SJCRH30 (cell line): Measurements from ENCODE around the gene FAM163A. TPM values are rescaled to one million over a fixed set of nuclear protein-coding genes. Genes with fewer than 3 reads are reported as not detected.
"Not testable (repeated sequence)": the region's sequence is repeated elsewhere in the genome, so short reads cannot be mapped to it uniquely, and the experiment has no call there.

Experiments used
- DNase-seq, 2 experiments: peaks; one replicate each; pipeline ENCODE4 v3.0.0-alpha.2; 2015 to 2020
- H3K27ac ChIP-seq: fragments of 250-450 bp; sonication (Bioruptor Pico); 2 replicates; pipeline ENCODE4 v1.5.1; 2020; ENCODE audit warnings: mild to moderate bottlenecking, moderate library complexity
- H3K27me3 ChIP-seq: fragments of 250-450 bp; sonication (Bioruptor Pico); 2 replicates; pipeline ENCODE4 v1.5.1; 2020; ENCODE audit warnings: mild to moderate bottlenecking, moderate library complexity
- H3K36me3 ChIP-seq: fragments of 250-450 bp; sonication (Bioruptor Pico); 2 replicates; pipeline ENCODE4 v1.5.1; 2020; ENCODE audit warnings: mild to moderate bottlenecking, moderate library complexity
- H3K4me1 ChIP-seq: fragments of 250-450 bp; sonication (Bioruptor Pico); 2 replicates; pipeline ENCODE4 v1.5.1; 2020; ENCODE audit warnings: mild to moderate bottlenecking, moderate library complexity
- H3K4me3 ChIP-seq: fragments of 250-450 bp; sonication (Bioruptor Pico); 2 replicates; pipeline ENCODE4 v1.5.1; 2020; ENCODE audit warnings: mild to moderate bottlenecking, moderate library complexity
- H3K9me3 ChIP-seq: fragments of 250-450 bp; sonication (Bioruptor Pico); replicated peaks from 2 replicates; pipeline ENCODE4 v1.5.1; 2020; ENCODE audit warnings: mild to moderate bottlenecking, moderate library complexity
- total RNA-seq: library from RNA; depleted of rRNA; stranded (reverse); fragments of >200 nt; shearing (Covaris generic); gene quantifications from 2 replicates; pipeline ENCODE4 v1.2.3, GENCODE V29; 2014; rRNA removed

FAM163A gene
- not detected in 2 replicates for total RNA-seq

DNA sequence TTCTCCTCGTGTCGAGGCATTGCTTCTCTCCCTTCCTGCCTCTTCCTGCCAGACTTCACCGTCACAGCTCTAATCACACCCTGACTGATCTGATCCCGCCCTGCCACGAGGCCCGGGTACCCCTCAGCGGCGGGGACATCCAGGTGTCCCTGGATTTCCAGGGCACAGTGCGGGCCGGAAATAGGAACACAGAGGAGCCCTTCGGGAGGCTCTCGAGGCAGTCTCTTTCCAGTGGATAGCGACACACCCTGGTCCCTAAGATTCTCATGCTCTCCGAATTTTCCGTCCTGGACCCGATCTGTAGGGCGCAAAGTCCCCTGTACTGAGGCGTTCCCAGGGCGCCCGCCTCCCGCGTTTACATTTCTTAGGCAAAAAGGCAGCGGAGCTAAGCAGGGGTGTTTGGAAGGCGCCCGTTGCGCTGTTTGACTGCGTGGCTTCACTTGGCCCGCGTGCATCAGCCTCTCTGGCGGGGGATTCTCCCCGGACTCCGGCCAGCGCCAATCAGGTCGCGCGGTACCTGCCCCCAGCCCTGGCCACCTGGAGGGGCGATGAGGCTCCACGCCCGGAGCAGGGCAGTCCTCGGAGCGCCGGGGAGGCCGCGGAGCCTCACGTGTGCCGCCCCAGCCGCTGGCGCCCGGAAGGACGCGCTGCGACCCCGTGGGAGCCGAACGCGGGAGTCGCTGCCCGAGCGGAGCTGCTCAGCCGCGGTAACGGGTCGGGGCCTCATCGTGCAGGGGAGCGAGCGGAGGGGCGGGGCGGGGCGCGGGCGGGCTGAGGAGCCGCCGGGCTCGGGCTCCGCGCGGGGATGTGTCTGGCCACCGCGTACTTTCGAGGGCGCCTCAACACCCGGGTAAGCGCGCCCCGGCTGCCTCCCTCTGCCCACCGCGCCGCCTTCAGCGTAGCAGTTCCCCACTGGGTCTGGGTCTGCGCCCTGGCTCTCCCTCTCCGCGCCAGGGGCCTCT, at the start of gene FAM163A:
FAM163A (plus strand) TSS at position 575 of the 962 bp plus-strand sequence. CDS start 69,807 bp downstream, outside the sequence.
- no peaks in the 10 kb centered on the region for H3K36me3 ChIP-seq
- H3K27ac ChIP-seq = no peak within 1 kb of the TSS
- H3K9me3 ChIP-seq = no peaks in the 10 kb centered on the region
- H3K27me3 ChIP-seq = no peaks in the 10 kb centered on the region
- no peaks in the 10 kb centered on the region for H3K4me1 ChIP-seq
- H3K4me3 ChIP-seq = peak within 1 kb of the TSS; percentile 13; the same call in 1 of the 2 replicates
- no peak for DNase-seq

DNA sequence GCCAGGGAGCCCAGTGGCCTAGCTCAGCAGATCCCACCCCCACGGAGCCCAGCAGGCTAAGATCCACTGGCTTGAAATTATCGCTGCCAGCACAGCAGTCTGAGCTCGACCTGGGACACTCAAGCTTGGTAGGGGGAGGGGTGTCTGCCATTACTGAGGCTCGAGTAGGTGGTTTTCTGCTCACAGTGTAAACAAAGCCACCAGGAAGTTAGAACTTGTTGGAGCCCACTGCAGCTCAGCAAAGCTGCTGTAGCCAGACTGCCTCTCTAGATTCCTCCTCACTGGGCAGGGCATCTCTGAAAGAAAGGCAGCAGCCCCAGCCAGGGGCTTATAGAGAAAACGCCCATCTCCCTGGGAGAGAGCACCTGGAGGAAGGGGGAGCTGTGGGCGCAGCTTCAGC, 48.6 kb upstream of the FAM163A start:
- not testable (repeated sequence) for H3K9me3 ChIP-seq, H3K4me3 ChIP-seq, H3K27ac ChIP-seq, H3K27me3 ChIP-seq, DNase-seq, H3K36me3 ChIP-seq, H3K4me1 ChIP-seq

DNA sequence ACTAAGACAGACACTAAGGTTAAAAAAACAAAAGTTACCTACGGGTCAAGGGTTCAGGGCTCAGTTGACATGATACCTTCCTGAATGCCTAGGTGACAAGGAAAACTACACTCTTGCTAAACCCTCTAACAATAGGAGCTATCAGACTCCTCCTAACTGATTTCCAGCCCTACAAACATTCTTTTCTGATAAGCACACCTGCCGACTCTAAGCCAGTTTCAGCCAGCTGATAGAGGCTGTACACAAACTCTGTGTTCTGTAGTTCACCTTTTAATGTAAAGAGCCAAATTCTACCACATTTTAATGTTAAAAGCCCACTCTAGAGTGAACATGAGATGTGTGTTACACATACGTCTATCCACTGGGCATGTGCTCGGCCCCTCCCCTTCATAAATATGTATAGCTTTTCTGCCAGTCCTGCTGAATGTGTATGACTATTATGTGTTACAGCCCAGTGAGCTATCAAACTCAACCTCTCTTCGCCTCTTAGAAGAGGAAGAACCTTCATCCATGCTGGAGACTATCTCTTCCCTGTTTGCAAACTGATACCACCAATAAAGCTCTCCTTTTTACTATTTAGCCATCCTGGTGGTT, 40.0 kb upstream of the FAM163A start:
- no peak for DNase-seq
- Histone ChIP-seq H3K9me3 (no peaks in the 10 kb centered on the region), H3K27ac (no peak overlapping the region), H3K27me3 (no peaks in the 10 kb centered on the region; the same call in 1 of the 2 replicates), H3K4me3 (no peak overlapping the region), H3K4me1 (no peaks in the 10 kb centered on the region), H3K36me3 (no peaks in the 10 kb centered on the region)

DNA sequence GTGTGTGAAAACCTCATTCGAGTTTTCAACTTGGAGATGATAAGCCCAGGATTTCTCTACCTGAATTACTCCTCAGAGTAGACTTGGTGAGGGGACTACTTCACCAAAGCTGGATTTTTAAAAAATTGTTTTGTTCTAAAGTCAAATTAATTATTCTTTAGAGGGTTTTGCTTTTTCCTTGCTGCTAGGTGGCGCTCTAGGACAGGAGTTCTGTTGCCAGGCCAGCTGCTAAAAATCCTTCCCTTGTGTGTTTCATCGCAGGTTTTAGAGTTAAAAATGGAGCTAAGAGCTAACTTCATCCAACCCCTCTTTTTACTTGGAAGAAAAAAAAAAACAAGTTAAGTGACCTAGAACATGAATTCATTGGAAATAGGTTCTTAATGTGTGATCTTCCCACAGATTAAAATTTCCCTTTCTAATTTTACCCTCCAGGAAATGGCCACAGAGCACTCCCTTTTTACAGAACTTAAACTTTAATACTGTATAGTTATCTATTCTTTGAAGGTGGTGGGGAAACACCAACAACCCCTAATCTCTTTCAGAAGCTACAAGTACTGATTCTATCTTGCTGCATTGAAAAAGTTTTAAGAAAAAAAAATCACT, 36.7 kb upstream of the FAM163A start:
- Histone ChIP-seq H3K36me3 (no peaks in the 10 kb centered on the region), H3K4me1 (peaks cover 3% of the 10 kb centered on the region; the same call in 1 of the 2 replicates), H3K4me3 (no peak overlapping the region), H3K9me3 (no peaks in the 10 kb centered on the region), H3K27ac (no peak overlapping the region), H3K27me3 (no peaks in the 10 kb centered on the region; the same call in 1 of the 2 replicates)
- DNase-seq = peak; percentile 40 to 77

DNA sequence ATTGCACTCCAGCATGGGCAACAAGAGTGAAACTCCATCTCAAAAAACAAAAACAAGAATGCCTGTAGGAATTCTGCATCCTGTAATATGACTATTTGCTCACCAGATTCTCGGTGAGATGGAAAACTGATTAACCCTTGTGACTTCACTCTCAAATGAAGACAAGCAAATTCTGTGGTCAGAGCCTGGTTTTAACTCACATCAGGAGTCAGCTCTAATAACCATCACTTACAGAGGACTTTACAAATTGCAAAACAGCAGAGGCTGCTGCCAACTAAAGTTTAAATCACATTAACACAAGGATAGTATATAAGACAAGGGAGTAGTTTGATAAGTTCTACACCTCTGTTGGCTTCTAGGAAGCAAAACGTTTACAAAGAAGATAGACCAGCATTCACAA, 35.7 kb upstream of the FAM163A start:
- H3K27me3 ChIP-seq = no peaks in the 10 kb centered on the region; the same call in 1 of the 2 replicates
- no peak for DNase-seq
- H3K36me3 ChIP-seq = no peaks in the 10 kb centered on the region
- H3K4me1 ChIP-seq = peaks cover 3% of the 10 kb centered on the region; the same call in 1 of the 2 replicates
- H3K27ac ChIP-seq = no peak overlapping the region
- H3K9me3 ChIP-seq = no peaks in the 10 kb centered on the region
- H3K4me3 ChIP-seq = no peak overlapping the region

DNA sequence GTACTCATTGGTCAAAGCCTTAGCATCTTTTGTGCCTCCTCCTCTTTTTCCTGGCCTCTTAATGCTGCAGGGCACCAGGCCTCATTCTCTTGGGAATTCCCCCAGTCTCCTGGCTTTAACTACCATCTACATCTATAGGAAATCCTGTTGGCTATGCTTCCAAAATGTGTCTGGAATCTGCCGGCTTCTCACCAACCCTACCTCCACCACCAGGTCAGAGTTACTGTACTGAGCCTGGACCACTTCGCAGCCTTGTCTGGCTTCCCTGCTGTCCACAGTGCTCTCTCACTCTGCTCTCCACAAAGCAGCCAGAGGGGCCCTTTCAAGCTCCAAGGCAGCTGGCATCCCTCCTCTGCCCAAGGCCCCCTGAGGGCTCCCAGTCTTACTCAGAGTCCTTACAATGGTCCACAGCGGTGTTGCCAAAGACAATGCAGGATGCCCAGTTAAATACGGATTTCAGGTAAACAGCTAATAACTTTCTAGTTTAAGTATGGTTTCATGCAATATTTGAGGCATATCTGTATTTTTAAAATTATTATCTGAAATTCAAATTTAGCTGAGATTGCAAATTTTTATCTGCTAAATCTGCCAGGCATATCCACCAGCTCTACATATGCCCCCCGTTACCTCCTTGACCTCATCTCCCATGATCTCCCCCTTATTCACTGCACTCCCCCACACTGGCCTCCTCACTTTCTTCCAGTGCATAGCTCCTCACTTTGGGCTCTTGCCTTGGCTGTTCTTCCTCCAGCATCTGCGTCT, 34.5 kb upstream of the FAM163A start:
- Histone ChIP-seq H3K27ac (no peak overlapping the region), H3K4me3 (no peak overlapping the region), H3K36me3 (no peaks in the 10 kb centered on the region), H3K27me3 (no peaks in the 10 kb centered on the region), H3K4me1 (peaks cover 3% of the 10 kb centered on the region; the same call in 1 of the 2 replicates), H3K9me3 (no peaks in the 10 kb centered on the region)
- DNase-seq = no peak

DNA sequence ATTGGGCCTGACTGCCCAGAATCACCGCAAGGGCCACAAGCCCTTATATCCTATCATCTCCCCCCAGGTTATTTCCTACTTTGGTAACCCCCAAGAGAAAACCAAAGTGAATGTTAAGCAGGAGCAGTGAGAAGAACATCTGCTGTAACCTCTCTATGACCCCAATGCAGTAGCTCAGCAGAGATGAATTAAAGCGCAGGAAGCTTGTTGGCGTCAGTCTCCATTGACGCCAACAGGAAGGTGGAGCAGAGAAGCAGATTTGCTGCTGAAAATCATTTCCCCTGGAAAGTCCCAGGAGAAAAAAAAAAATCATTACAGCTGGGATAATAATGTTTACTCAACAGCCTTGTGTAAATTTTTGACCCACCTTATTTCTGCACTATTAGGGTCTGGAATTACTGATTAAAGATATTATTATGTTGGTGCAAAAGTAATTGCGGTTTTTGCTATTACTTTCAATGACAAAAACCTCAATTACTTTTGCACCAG, 33.2 kb upstream of the FAM163A start:
- Histone ChIP-seq H3K9me3 (peaks cover 7% of the 10 kb centered on the region; the same call in 1 of the 2 replicates), H3K36me3 (no peaks in the 10 kb centered on the region), H3K27me3 (no peaks in the 10 kb centered on the region), H3K4me1 (peaks cover 3% of the 10 kb centered on the region; the same call in 1 of the 2 replicates), H3K27ac (no peak overlapping the region), H3K4me3 (no peak overlapping the region)
- DNase-seq = peak; percentile 24 to 64

DNA sequence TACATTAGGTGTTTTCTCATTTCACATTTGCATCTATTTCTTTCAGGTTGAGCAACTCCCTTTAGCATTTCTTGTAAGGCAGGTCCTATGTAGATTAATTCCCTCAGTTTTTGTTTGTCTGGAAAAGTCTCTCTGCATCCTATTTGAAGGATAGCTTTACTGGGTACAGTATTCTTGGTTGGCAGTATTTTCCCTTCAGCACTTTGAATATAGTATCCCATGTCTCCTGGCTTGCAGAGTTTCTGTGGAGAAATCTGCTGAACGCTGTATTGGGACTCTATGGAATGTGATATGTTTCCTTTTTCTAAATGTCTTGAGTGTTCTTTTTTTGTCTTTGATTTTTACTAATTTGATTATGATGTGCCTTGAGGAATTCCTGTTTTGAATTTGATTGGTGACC, 28.9 kb upstream of the FAM163A start:
- Histone ChIP-seq H3K27ac (no peak overlapping the region), H3K4me1 (peaks cover 3% of the 10 kb centered on the region; the same call in 1 of the 2 replicates), H3K27me3 (no peaks in the 10 kb centered on the region), H3K9me3 (peaks cover 11% of the 10 kb centered on the region; the same call in 1 of the 2 replicates), H3K36me3 (no peaks in the 10 kb centered on the region), H3K4me3 (no peak overlapping the region)
- DNase-seq = no peak

DNA sequence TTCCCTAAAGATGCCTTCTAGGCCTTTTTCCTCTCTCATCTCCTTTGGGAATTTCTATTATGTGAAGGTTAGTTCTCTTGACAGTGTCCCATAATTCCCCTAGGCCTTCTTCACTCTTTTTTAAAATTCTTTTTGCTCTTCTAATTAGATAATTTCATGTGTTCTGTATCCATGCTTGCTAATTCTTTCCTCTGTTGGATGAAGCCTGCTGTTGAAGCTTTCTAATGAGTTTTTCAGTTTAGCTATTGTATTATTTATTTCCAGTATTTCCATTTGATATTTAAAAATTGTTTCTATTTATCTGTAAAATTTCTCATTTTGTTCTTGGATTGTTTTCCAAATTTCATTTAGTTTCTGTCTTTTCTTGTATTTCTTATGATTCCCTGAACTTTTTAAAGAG, 28.5 kb upstream of the FAM163A start:
- DNase-seq = no peak
- Histone ChIP-seq H3K4me1 (peaks cover 2% of the 10 kb centered on the region; the same call in 1 of the 2 replicates), H3K9me3 (peaks cover 11% of the 10 kb centered on the region; the same call in 1 of the 2 replicates), H3K4me3 (no peak overlapping the region), H3K36me3 (no peaks in the 10 kb centered on the region), H3K27me3 (no peaks in the 10 kb centered on the region), H3K27ac (no peak overlapping the region)

DNA sequence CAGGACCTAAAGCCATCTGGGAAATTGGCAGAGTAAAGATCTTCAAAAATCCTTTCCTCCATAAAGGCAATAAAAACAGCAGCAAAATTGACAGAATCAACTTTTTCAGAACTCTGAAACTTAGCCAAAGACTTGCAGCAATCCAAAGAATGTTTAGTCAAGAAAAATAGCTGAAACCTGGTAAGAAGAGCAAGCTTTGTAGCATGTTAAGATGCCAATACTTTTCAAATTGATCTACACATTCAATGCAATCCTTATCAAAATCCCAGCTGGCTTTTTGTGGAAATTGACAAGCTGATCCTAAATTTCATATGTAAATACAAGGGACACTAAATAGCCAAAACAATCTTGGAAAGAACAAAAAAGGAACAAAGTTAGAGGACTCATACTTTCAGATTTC, 23.8 kb upstream of the FAM163A start:
- no peak overlapping the region for H3K4me3 ChIP-seq
- H3K36me3 ChIP-seq = no peaks in the 10 kb centered on the region

DNA sequence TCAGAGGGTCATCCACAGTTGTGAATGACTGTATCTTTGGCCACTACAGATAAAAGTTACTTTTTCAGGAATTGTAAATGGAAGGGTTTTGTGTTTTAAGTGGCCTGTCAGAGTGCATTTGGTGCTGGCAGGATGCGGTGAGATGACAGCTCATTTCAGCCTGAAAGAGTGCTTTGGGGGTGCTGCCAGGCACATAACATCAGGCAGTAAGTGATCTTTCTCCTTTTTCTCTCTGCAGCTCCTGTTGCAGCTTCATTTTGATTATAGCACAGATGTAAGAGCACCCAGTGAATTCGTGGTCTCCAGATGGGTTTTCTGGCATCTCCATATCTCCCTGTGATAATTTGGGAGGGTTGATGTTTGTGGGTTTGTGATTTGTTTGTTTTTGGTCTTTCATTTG, 14.8 kb upstream of the FAM163A start:
- H3K36me3 ChIP-seq = no peaks in the 10 kb centered on the region
- H3K27ac ChIP-seq = no peak overlapping the region
- H3K4me1 ChIP-seq = no peaks in the 10 kb centered on the region
- no peak overlapping the region for H3K4me3 ChIP-seq
- DNase-seq = no peak
- H3K9me3 ChIP-seq = no peaks in the 10 kb centered on the region
- H3K27me3 ChIP-seq = no peaks in the 10 kb centered on the region

More for the DNA sequence above, 23.8 kb upstream of the FAM163A start:
- H3K27ac ChIP-seq = no peak overlapping the region
- H3K4me1 ChIP-seq = no peaks in the 10 kb centered on the region
- peaks cover 8% of the 10 kb centered on the region; the same call in 1 of the 2 replicates for H3K9me3 ChIP-seq
- no peak for DNase-seq
- H3K27me3 ChIP-seq = no peaks in the 10 kb centered on the region

DNA sequence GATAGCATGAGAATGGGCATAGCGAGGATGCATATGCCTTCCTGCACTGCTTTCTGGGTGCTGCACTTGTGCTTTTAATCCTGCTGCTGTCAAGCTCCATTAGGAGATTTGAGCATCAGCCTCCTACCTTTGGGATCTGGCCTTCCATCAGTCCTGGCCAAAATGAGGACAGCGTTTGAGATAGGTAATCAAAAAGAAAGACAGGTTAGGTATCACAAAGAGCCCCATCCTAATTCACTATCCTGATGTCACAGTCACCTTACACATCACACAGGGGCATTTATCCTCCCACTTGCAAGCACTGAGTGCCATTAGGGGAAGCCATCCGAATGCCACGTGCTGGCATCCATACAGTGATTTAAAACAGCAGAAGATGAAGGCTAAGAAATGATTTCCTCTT, 13.2 kb upstream of the FAM163A start:
- Histone ChIP-seq H3K27me3 (no peaks in the 10 kb centered on the region), H3K4me1 (no peaks in the 10 kb centered on the region), H3K4me3 (no peak overlapping the region), H3K36me3 (no peaks in the 10 kb centered on the region), H3K27ac (no peak overlapping the region), H3K9me3 (no peaks in the 10 kb centered on the region)
- no peak for DNase-seq

DNA sequence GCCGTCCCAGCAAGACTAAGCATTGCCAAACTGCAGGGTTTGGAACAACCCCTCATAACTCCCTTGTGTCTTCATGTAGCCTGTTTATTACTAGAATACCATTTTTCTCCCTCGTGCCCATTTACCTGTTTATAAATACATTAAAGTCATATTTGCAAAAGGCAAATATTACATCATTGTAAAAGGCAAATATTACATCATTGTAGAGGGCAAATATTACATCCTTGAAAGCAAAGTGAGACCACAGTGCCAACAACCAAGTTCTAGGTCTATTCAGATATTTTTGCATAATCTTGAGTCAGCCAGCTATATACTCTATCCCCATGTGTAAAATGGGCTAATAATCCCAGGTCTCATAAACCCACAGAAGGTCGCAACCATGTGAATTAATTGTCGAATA, 11.4 kb upstream of the FAM163A start:
- H3K9me3 ChIP-seq = no peaks in the 10 kb centered on the region
- H3K4me3 ChIP-seq = no peak overlapping the region
- no peak overlapping the region for H3K27ac ChIP-seq
- H3K4me1 ChIP-seq = no peaks in the 10 kb centered on the region
- DNase-seq = no peak
- H3K27me3 ChIP-seq = no peaks in the 10 kb centered on the region
- H3K36me3 ChIP-seq = no peaks in the 10 kb centered on the region

DNA sequence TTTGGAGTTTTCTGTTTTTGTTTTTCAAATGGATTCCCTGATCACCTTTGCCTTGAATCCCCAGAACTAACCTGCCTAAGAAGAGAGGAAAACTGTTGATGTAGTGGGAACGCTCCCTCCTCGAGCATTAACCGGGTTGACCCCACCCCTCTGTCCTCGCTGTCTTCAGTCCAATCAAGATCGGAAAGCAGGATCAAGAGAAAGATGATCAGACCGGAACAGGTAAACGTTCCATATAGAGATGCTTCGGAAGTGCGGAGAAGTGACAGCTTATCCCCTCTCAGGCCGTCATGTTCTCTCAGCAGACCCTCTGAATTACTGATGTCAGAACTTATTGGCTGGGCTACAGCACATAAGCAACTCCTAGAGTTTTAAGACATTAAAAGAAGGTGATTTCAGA, 800 bp upstream of the FAM163A start:
- Histone ChIP-seq H3K4me3 (no peak overlapping the region), H3K27me3 (no peaks in the 10 kb centered on the region), H3K4me1 (no peaks in the 10 kb centered on the region), H3K9me3 (no peaks in the 10 kb centered on the region), H3K36me3 (no peaks in the 10 kb centered on the region), H3K27ac (no peak overlapping the region)
- DNase-seq = no peak
